Activated naive CD4-positive, alpha-beta T cell treated with anti-CD3 and anti-CD28 coated beads for 36 hours (primary cell): ENCODE results near the gene FAM193B. TPM values are rescaled to one million over a fixed set of nuclear protein-coding genes. Genes with fewer than 3 reads are reported as not detected.
A peak's percentile ranks its signal among the peaks of the same experiment; 100 is the strongest.
"Not testable (repeated sequence)": the region's sequence is repeated elsewhere in the genome, so short reads cannot be mapped to it uniquely, and the experiment has no call there.

Experiments
- CTCF ChIA-PET: fragments of 350-600 bp; sonication (Branson Sonifier 250); formaldehyde crosslinking; loops from one replicate; lab custom pipeline; 2021; ENCODE audit warnings: antibody characterized with exemption; lab: Charles Lee
- DNase-seq: peaks from one replicate; pipeline ENCODE4 v3.0.0-alpha.2; 2020
- H3K27ac Mint-ChIP-seq: one replicate; pipeline ENCODE4 v1.8.0; 2021; ENCODE audit warnings: mild to moderate bottlenecking, mixed read lengths
- H3K27me3 Mint-ChIP-seq: one replicate; pipeline ENCODE4 v1.8.0; 2021; ENCODE audit warnings: low read depth, mixed read lengths
- H3K36me3 Mint-ChIP-seq: one replicate; pipeline ENCODE4 v1.8.0; 2021; ENCODE audit warnings: low read depth, mixed read lengths
- H3K4me1 Mint-ChIP-seq: one replicate; pipeline ENCODE4 v1.8.0; 2021; ENCODE audit warnings: low read depth, mixed read lengths
- H3K4me3 Mint-ChIP-seq: one replicate; pipeline ENCODE4 v1.8.0; 2021; ENCODE audit warnings: mild to moderate bottlenecking, moderate library complexity, mixed read lengths
- H3K9me3 Mint-ChIP-seq: one replicate; pipeline ENCODE4 v1.8.0; 2021; ENCODE audit warnings: mixed read lengths
- intact Hi-C: fragments of 100-400 bp; cut with micrococcal nuclease; formaldehyde crosslinking; loops from one replicate; pipeline ENCODE4 v1.15.1; 2023
- total RNA-seq, 2 experiments: library from RNA; stranded (reverse); gene quantifications; one replicate each; pipeline ENCODE4 v1.2.3, GENCODE V29; 2021

FAM193B gene
- total RNA-seq, 2 experiments from 2014 or later = 87.4 to 87.8 TPM

- CTCF ChIA-PET, H3K4me3 Mint-ChIP-seq, DNase-seq, intact Hi-C loops, H3K4me1 Mint-ChIP-seq, H3K27me3 Mint-ChIP-seq, H3K27ac Mint-ChIP-seq, H3K9me3 Mint-ChIP-seq: not testable (repeated sequence)
- H3K36me3 Mint-ChIP-seq = peaks cover 14% of the 10 kb centered on the region
Measured at GRCh38 chr5:177534433-177534832, 19.9 kb downstream of the FAM193B start.

GRCh38 chr5:177531209-177531940 lies 23.0 kb downstream of the FAM193B start:
- Mint-ChIP-seq H3K9me3 (no peaks in the 10 kb centered on the region), H3K27ac (no peak overlapping the region), H3K4me3 (no peak overlapping the region), H3K4me1 (no peaks in the 10 kb centered on the region), H3K27me3 (no peaks in the 10 kb centered on the region), H3K36me3 (peaks cover 8% of the 10 kb centered on the region)
- CTCF ChIA-PET = interaction anchor here (1.1 kb wide), 1 partner anchor 30 kb away, joined by 3 read pairs; no protein-coding TSS in a partner anchor
- no peak for DNase-seq
- intact Hi-C loops = no loop called here

GRCh38 chr5:177530638-177531037 lies 23.7 kb downstream of the FAM193B start:
- Mint-ChIP-seq H3K36me3 (peaks cover 8% of the 10 kb centered on the region), H3K9me3 (no peaks in the 10 kb centered on the region), H3K4me1 (no peaks in the 10 kb centered on the region), H3K4me3 (no peak overlapping the region), H3K27me3 (no peaks in the 10 kb centered on the region), H3K27ac (peak overlapping the region; percentile 32)
- DNase-seq = no peak
- CTCF ChIA-PET = interaction anchor here (1.1 kb wide), 2 partner anchors 30 to 75 kb away, joined by 3 read pairs; no protein-coding TSS in a partner anchor
- intact Hi-C loops = no loop called here

- Mint-ChIP-seq H3K27me3 (no peaks in the 10 kb centered on the region), H3K27ac (peak overlapping the region; percentile 44), H3K9me3 (no peaks in the 10 kb centered on the region), H3K4me3 (no peak overlapping the region), H3K36me3 (peaks cover 8% of the 10 kb centered on the region), H3K4me1 (no peaks in the 10 kb centered on the region)
- intact Hi-C loops = no loop called here
- CTCF ChIA-PET = interaction anchor here (1.1 kb wide), 1 partner anchor 74 kb away, joined by 3 read pairs; no protein-coding TSS in a partner anchor
- DNase-seq = no peak
Measured at GRCh38 chr5:177529247-177530203, 24.8 kb downstream of the FAM193B start.

GRCh38 chr5:177528631-177529030 lies 25.7 kb downstream of the FAM193B start:
- H3K36me3 Mint-ChIP-seq = peaks cover 8% of the 10 kb centered on the region
- CTCF ChIA-PET = interaction anchor here (1.4 kb wide), 1 partner anchor 11 kb away, joined by 6 read pairs; no protein-coding TSS in a partner anchor
- intact Hi-C loops = no loop called here

GRCh38 chr5:177527595-177527994 lies 26.8 kb downstream of the FAM193B start:
- H3K27ac Mint-ChIP-seq = no peak overlapping the region
- CTCF ChIA-PET = interaction anchor here (1.4 kb wide), 1 partner anchor 13 kb away, joined by 6 read pairs; no protein-coding TSS in a partner anchor
- H3K36me3 Mint-ChIP-seq = peaks cover 10% of the 10 kb centered on the region
- no peak for DNase-seq
- intact Hi-C loops = no loop called here
- no peaks in the 10 kb centered on the region for H3K9me3 Mint-ChIP-seq
- no peaks in the 10 kb centered on the region for H3K27me3 Mint-ChIP-seq
- no peaks in the 10 kb centered on the region for H3K4me1 Mint-ChIP-seq
- H3K4me3 Mint-ChIP-seq = no peak overlapping the region

More at GRCh38 chr5:177528631-177529030, 25.7 kb downstream of the FAM193B start:
- no peaks in the 10 kb centered on the region for H3K27me3 Mint-ChIP-seq
- no peaks in the 10 kb centered on the region for H3K4me1 Mint-ChIP-seq
- no peak overlapping the region for H3K4me3 Mint-ChIP-seq
- H3K9me3 Mint-ChIP-seq = no peaks in the 10 kb centered on the region
- no peak overlapping the region for H3K27ac Mint-ChIP-seq
- DNase-seq = no peak

GRCh38 chr5:177526791-177527190 lies 27.6 kb downstream of the FAM193B start:
- peaks cover 8% of the 10 kb centered on the region for H3K36me3 Mint-ChIP-seq
- H3K4me1 Mint-ChIP-seq = no peaks in the 10 kb centered on the region

GRCh38 chr5:177526191-177526590 lies 28.2 kb downstream of the FAM193B start:
- intact Hi-C loops = no loop called here
- peaks cover 3% of the 10 kb centered on the region for H3K4me1 Mint-ChIP-seq
- H3K27me3 Mint-ChIP-seq = no peaks in the 10 kb centered on the region
- DNase-seq = no peak
- H3K4me3 Mint-ChIP-seq = no peak overlapping the region
- CTCF ChIA-PET = interaction anchor here (1.1 kb wide), 1 partner anchor 208 kb away, joined by 3 read pairs; no protein-coding TSS in a partner anchor
- H3K36me3 Mint-ChIP-seq = peaks cover 7% of the 10 kb centered on the region
- H3K9me3 Mint-ChIP-seq = no peaks in the 10 kb centered on the region
- no peak overlapping the region for H3K27ac Mint-ChIP-seq

More at GRCh38 chr5:177526791-177527190, 27.6 kb downstream of the FAM193B start:
- intact Hi-C loops = no loop called here
- H3K9me3 Mint-ChIP-seq = no peaks in the 10 kb centered on the region
- CTCF ChIA-PET = no interaction called here
- DNase-seq = no peak
- no peak overlapping the region for H3K4me3 Mint-ChIP-seq
- no peaks in the 10 kb centered on the region for H3K27me3 Mint-ChIP-seq
- no peak overlapping the region for H3K27ac Mint-ChIP-seq

- CTCF ChIA-PET = interaction anchor here (0.7 to 1.1 kb wide), 2 partner anchors 127 to 207 kb away, joined by 3 read pairs; no protein-coding TSS in a partner anchor
- no peak for DNase-seq
- H3K27me3 Mint-ChIP-seq = no peaks in the 10 kb centered on the region
Measured at GRCh38 chr5:177524941-177525655, 29.3 kb downstream of the FAM193B start.

GRCh38 chr5:177524539-177524900 lies 29.8 kb downstream of the FAM193B start:
- H3K9me3 Mint-ChIP-seq = no peaks in the 10 kb centered on the region
- H3K4me1 Mint-ChIP-seq = peaks cover 19% of the 10 kb centered on the region
- H3K4me3 Mint-ChIP-seq = no peak overlapping the region
- DNase-seq = no peak
- CTCF ChIA-PET = no interaction called here
- intact Hi-C loops = no loop called here
- peaks cover 6% of the 10 kb centered on the region for H3K36me3 Mint-ChIP-seq
- no peak overlapping the region for H3K27ac Mint-ChIP-seq
- no peaks in the 10 kb centered on the region for H3K27me3 Mint-ChIP-seq

More at GRCh38 chr5:177524941-177525655, 29.3 kb downstream of the FAM193B start:
- peaks cover 14% of the 10 kb centered on the region for H3K4me1 Mint-ChIP-seq
- no peaks in the 10 kb centered on the region for H3K9me3 Mint-ChIP-seq
- intact Hi-C loops = no loop called here
- peaks cover 7% of the 10 kb centered on the region for H3K36me3 Mint-ChIP-seq
- no peak overlapping the region for H3K27ac Mint-ChIP-seq
- H3K4me3 Mint-ChIP-seq = no peak overlapping the region

- H3K4me3 Mint-ChIP-seq = no peak overlapping the region
- peaks cover 24% of the 10 kb centered on the region for H3K4me1 Mint-ChIP-seq
- CTCF ChIA-PET = no interaction called here
- H3K27me3 Mint-ChIP-seq = no peaks in the 10 kb centered on the region
- H3K36me3 Mint-ChIP-seq = peaks cover 2% of the 10 kb centered on the region
- intact Hi-C loops = no loop called here
- H3K27ac Mint-ChIP-seq = no peak overlapping the region
- H3K9me3 Mint-ChIP-seq = no peaks in the 10 kb centered on the region
- DNase-seq = no peak
Measured at GRCh38 chr5:177523711-177524538, 30.4 kb downstream of the FAM193B start.
